Panc1 (cell line): Measurements from ENCODE around the gene SMTN.

ENCODE experiments used
- POLR2AphosphoS5 ChIP-seq: IDR thresholded peaks from 2 replicates; pipeline ENCODE4 v1.6.1; 2012; ENCODE audit warnings: mild to moderate bottlenecking, low read depth, low read length, moderate library complexity
- REST ChIP-seq, 2 experiments: IDR thresholded peaks; 2 replicates each; pipeline ENCODE4 v1.6.1; 2011 to 2012; ENCODE audit warnings: low read depth in 2 of 2, control low read depth in 1 of 2, low read length in 1 of 2, mild to moderate bottlenecking in 1 of 2, moderate library complexity in 1 of 2; ENCODE audit not compliant: insufficient read depth in 1 of 2
- SIN3A ChIP-seq: IDR thresholded peaks from 2 replicates; pipeline ENCODE4 v1.6.1; 2012; ENCODE audit warnings: low read depth, mild to moderate bottlenecking, low read length, moderate library complexity, borderline replicate concordance; ENCODE audit not compliant: insufficient read depth
- TCF7L2 ChIP-seq: IDR thresholded peaks from 2 replicates; pipeline ENCODE4 v1.6.1; 2011; ENCODE audit warnings: mild to moderate bottlenecking, low read depth, low read length, inconsistent platforms
- TF ChIP-seq, protein P1 (sequence below): fragments of 450-650 bp; IDR thresholded peaks from 2 replicates; pipeline ENCODE4 v1.5.1; 2017; ENCODE audit warnings: mild to moderate bottlenecking

DNA sequence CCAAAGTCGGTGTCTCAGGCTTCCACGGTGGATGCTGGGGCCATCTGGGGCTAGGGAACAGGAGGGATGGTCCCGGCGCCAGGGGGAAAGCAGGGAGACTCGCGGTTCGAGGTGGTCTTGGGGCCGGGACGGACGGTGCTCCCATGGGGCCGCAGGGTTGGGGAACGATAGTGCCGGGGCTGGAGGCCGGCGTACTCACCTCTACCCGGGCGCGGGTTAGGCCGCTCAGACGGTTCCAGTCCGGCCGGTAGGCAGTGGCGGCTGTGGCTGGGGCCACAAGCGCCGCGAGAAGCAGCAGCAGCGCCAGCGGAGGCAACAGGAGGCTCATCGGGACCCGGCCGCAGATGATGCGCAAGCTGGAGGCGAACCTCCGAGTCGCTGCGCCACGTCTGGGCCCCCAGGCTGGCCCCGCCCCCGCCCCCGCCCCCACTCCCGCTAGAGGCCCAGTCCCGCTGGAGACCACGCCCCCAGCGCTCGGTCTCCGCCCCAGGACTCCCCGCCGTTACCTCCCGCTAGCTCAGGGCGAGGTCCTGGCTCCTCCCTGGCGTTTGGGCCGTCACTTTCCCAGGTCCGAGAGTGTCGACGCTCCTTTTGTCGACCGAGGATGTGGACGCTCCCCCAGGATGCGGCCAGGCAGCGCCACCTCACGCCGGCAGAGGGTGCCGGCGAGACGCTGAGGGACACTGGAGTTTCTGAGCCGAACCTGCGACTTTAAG is 26.2 kb downstream of the SMTN start, which contains the start of gene SELENOM:
- TF ChIP-seq, protein P1, sequence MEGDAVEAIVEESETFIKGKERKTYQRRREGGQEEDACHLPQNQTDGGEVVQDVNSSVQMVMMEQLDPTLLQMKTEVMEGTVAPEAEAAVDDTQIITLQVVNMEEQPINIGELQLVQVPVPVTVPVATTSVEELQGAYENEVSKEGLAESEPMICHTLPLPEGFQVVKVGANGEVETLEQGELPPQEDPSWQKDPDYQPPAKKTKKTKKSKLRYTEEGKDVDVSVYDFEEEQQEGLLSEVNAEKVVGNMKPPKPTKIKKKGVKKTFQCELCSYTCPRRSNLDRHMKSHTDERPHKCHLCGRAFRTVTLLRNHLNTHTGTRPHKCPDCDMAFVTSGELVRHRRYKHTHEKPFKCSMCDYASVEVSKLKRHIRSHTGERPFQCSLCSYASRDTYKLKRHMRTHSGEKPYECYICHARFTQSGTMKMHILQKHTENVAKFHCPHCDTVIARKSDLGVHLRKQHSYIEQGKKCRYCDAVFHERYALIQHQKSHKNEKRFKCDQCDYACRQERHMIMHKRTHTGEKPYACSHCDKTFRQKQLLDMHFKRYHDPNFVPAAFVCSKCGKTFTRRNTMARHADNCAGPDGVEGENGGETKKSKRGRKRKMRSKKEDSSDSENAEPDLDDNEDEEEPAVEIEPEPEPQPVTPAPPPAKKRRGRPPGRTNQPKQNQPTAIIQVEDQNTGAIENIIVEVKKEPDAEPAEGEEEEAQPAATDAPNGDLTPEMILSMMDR = peak; percentile 91
- TF ChIP-seq SIN3A = 0 out of 2 replicates have a peak, but pooled peaks have one; percentile 15
- TF ChIP-seq REST (IDR thresholded peaks at IDR 0.05; ENCODE audit: insufficient read depth in 1 of 2, low read depth in 2 of 2, low read length in 1 of 2) = no peak
- TF ChIP-seq POLR2AphosphoS5 = no peak
- no peak for TF ChIP-seq TCF7L2
